GM19099 (cell line): ENCODE measurements around the gene TSPAN9.

Experiments used
- POLR2A ChIP-seq: IDR thresholded peaks from 3 replicates; pipeline ENCODE4 v1.6.1; 2011; ENCODE audit warnings: low read depth; ENCODE audit not compliant: insufficient read length; ENCODE audit errors: extremely low read depth

The TSPAN9 gene

DNA sequence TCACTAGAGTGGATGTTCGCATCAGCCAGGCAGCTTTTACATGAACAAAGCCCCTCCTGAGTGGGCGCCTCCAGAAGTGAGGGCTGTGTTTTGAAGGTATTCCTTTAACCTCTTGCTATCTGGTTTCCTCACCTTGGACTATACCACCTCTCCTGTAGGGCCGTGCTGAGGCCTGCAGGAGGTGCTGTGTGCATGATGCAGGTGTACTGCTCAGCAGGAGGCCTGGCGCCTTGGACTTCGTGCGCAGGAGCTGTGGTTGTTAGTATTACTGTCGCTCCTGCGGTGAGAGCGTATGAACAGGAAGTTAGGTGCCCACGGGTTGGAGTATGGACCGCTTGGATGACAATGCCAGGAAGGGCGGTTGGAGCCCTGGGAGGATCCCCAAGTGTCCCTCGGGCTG, 130.7 kb downstream of the TSPAN9 start:
- TF ChIP-seq POLR2A = no peak

DNA sequence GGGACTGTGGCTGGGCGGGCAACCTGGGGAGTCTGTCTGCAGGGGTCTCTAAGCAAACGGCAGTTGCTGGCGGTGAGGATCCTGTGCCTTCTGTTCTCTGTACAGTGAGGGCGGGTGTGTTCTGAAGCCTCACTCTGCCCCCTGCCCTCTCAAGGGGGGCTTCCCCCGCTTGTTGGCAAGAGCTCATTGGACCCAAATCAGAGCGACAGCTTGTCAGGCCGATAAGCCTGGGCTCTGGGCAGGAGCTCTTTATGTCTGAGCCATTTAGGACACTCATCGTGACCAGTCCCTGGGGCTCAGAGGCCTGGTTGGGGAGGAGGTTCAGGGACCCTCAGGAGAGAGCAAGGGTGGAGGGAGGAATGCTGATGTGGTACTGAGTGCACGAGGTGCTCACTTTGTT, 136.0 kb downstream of the TSPAN9 start:
- no peak for TF ChIP-seq POLR2A

DNA sequence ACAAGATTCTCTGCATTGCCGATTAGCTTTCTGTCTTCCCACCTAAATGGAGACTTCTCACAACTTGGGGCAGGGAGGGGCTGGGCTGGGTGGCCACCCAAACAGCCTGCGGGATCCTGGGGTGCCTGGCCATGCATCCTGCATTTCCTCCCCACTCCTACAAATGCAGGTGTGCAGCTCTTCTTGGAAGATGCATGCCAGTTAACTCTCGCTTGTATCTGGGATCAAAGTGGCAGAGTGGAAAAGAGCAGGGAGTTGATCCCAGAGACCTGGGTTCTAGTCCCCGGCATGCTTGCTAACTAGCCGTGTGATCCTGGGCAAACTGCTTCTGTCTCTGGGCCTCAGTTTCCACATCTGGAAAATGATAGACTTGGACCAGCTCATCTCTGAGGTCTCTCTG, 136.6 kb downstream of the TSPAN9 start:
- TF ChIP-seq POLR2A = no peak

DNA sequence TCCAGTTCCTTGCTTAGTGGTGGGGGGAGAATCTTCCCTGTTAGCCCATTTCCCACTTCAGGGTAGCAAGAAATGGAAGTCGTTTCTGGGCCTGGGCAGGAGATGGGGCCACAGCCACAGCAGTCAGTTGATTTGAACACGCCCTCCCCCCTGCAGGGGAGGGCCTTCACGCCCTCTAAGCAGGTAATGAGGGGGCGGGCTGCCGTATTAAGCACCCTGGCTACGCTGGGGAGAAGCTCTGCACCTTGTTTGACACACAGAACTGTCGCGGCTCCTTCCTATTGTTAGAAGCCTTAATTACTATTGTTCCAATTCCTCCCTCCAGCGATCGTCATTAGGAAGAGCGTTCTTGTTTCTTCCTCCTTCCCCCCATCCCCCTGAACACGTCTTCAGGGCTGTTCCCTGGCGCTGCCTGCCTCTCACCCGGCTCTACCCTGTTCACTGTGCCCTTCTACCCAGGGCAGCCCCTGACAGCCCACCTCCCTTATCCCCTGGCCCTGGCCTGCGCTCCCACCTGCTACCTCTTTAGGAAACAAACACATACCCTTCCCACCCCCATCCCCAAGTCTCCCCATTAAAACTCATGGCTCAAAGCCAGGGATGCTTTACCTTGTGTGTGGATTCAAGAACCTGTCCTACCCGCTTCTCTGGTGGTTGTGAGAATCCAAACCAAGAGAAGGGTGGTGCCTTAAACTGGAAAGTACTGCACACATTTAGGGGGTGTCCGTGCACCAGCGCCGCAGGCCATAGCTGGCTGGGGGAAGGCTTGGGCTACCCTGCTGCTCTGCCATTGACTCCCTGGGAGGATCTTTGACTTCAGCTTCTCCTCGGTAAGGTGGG, 137.6 kb downstream of the TSPAN9 start:
- no peak for TF ChIP-seq POLR2A

DNA sequence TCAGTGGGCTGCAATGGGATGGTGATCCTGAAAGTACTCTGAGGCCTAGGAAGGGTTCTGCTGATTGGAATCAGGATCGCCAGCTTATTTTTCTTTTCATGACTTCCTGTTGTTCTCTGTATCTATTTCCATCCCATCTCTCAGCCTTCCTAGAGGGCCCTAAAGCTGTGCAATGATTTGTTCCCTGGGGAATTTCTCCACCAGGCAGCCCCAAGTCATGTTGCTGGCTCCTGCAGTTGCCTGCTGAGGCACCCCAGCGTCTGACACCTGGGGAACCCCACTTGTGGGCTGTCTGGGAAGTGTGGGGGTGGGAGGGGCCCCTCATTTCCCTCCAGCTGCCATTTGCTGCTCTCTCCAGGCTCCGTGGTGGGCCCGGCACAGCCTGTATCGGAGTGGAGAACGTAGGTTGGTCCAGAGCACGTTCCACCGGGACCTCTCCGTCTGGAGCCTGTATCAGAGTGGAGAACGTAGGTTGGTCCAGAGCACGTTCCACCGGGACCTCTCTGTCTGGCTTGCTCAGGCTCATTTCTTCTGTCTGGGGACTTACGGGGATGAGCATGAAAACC, 138.3 kb downstream of the TSPAN9 start:
- TF ChIP-seq POLR2A = no peak

DNA sequence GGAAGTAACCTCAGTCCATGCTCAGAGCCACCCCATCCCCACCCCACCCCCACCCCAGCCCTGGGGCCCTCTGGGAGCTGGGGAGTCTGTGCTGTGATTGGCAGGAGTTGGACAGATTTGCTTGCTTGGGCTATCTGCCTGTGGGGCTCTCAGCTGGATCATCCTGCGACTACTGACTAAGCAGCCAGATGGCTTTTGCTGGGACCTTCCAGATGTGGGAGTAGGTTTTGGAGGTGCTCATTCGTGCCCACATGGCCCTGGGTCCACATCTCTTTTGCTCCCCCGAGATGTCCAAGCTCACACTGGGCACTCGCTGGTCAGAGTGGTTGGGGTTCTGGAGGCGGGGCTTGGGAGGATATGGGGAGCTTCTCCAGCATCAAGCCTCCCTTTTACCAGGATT, 138.9 kb downstream of the TSPAN9 start:
- no peak for TF ChIP-seq POLR2A

DNA sequence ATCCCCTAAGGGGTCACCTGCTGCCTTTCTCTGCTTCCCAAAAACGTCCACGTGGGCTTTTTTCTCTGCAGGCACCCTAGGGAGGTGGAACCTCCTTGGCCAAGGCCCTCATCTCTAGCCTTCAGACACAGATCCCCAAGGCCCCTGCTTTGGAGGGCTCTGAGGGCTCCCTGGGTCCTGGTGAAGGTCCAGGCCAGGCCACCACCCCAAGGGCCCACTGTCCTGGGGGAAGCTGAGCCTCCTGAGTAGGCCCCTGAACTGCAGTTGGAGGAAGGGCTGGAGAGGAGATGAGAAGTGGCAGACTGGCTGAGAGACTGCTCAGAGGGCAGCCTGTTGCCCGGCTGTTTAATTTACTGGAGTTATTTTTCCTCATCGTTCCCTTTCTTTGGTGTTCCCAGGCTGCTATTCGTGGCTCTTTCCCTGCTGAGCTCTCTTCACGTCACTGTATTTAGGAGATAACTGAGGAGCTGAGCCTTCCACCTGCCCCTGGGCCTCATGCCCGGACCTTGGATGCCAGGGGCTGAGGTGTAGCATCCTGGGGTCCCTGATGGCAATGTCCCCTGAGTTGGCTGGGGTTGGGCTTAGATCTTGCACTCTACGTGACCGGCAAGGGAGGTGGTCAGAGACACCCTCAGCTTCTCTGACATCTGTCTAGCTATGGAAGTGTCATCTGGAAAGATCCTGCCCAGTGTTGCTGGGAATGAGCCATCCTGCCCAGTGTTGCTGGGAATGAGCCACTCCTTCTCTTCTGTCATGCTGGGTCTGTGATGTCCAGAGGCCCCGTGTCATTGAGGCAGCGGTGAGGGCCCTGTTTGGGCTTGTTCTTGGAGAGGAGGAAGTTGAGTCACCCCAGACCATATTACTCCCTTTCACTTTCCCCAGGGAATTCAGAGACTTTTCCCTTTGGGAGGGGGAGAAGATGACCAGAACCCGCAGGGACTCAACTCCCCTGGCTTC, 139.8 kb downstream of the TSPAN9 start:
- TF ChIP-seq POLR2A = no peak

DNA sequence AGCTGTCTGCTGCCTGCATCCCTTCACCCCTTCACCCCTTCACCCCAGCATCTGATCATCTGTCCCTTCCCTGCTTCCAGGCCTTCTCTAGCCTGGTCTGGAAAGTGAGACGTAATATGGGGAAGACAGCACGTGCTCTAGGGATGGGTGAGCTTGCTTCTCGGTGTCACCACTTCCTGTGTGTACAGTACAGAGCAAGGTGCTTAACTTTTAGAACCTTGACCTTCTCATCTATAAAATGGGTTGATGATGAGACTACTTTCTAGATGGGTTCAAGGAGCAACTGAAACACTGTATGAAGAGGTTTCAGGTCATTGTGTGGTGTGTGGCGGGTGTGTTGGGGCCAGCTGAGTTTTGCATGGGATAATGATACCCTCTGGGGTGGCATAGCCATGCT, 140.5 kb downstream of the TSPAN9 start:
- no peak for TF ChIP-seq POLR2A

DNA sequence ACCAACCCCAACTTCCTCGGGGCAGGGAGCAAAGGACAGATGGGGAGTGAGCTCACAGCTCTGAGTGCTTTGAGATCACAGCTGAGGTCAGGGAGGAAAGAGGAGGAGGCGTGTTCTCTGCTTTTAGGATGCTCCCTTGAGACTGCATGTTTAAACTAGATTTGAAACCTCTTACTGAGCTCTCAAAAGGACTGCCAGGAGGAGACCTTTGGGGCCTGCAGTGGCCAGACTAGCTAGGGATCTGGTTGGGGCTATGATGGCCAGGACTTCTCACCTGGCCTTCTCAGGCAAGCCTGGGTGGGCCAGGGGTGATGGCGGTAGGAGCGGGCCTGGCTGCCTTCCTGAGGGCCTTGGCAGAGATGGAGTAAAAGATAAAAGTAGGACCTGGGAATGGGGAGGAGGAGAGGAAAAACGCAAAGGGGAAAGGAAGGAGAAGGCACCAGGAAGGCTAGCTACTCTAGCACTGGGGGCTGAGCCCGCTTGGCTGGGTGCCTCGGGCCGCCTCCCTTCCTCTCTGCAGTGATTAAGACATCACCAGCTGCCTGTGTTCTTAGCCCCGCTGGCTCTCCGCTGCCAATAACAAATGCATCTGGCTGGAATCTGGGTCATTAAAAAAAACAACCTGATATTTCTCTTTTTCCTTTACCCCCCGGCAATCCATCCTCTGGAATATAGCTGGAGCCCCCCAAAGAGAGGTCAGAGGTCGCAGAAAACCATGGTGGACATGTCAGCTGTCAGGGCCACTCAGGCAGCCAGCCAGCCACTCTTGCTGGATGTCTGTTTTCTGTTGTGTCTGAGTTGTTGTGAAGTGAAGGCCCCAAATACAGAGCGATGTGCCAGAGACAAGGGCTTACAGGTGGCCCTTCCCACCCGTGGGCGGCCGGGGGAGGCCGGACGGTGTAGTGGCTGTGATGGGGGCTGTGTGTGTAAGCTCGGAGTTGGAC, 141.3 kb downstream of the TSPAN9 start:
- TF ChIP-seq POLR2A = no peak

DNA sequence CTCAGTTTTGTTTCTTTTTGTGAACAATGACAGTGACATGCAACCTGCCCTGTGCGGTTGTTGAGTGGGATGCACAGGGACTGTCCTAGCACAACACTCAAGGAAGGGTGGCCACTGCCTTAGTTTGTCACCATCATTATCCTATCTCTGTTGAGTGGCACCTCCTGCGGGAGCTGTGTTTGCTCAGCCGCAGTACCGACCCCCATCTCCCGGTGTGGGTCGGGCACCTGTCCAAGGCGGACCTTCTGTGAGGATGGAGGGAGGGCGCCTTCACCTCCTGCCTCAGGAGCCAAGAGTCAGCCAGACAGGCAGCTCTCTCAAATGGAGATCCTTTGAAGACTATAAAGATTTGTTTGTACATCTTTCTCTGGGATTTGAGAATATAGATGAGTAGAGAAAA, 142.1 kb downstream of the TSPAN9 start:
- TF ChIP-seq POLR2A = no peak

DNA sequence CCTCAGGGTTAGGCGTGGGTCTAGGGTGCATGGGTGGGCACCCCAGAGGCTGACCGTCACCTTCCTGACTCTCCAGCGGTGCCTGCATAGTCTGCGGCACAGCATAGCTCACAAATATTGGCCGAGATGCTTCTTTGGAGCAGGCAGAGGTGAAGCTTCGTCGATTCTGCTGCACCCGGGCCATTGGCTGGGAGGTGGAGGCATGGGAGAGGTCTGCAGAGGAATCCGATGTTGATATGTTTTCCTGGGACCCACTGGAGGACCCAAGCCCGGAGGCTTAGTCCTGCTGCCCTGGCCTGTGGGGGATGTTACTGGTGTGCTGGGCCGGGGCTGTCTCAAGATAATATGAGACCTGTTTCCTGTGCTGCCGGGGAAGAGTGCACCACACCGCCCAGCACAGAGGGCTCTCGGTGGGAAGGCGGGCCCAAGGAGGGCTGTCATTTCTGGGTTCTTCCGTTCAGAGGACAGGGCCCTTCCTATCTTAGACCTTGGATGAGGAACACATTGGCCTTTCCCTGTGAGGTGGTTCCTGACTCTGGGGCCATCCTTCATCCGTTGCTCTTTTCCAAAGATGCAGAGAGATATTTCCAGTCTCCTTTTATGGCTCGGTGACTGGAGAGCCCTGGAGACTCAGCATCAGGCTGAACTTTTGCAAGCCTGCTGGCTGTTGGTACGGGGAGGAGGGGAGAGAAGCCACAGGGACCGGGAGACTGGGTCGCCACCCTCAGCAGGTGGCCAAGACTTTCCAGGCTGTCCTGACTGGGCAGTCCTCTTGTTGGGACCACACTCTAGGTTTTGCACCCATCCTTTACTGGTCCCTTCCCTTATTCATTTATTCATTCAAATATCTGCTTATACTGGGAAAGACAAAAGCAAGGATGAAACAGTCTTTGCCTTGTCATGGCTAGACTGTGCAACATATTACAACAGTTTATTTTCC, 143.5 kb downstream of the TSPAN9 start:
- TF ChIP-seq POLR2A = no peak

DNA sequence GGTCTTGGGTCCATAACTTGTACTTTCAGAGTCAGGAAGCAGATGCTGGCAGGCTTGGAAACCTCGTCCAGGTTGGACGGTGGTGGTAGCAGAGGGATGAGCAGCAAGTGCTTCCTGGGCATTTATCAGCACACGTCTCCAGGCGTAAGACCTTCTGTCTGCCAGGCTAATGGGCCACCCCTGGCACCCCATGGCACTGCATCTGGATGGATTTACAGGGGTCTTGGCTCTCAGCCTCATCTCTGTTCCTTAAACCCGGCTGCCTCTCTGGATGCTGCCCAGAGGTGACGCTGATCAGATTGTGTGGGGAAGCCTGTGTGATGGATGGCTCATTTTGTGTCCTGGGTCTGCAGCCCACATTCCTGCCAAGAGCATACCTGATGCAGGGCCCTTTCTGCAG, 145.1 kb downstream of the TSPAN9 start:
- no peak for TF ChIP-seq POLR2A

DNA sequence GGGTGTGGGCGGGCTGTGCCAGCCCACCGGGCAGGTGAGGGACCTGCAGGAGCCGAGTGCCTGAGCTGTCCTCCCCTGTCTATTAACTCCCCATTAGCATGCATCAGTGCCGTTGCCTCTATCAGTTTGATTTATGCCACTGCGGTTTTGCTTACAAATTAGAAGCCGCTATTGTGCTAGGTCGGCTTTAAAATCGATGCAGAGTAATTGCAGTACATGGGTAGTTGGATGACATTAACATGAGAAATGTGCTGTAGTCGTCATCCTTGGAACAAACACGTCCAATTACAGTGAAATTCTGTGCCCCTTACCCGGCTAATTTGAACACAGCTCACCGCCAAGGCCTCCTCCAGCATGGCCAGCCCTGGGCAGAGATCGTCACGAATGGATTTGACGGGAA, 145.8 kb downstream of the TSPAN9 start:
- TF ChIP-seq POLR2A = no peak
